GM12878 (cell line): ENCODE results near the gene SMPD3. TPM values are rescaled to one million over a fixed set of nuclear protein-coding genes. Genes with fewer than 3 reads are reported as not detected.

ENCODE experiments used
- ATAC-seq: fragments of 200-7000 bp; cut with Tn5 transposase; 3 replicates; pipeline ENCODE4 v1.9.1; 2020; ENCODE audit warnings: mild to moderate bottlenecking, moderate library complexity
- BruUV-seq: library from RNA; stranded (reverse); fragments of 400-500 nt; replicated peaks from 2 replicates; lab custom pipeline; 2021; lab: Mats Ljungman, UMichigan
- CTCF ChIA-PET: fragments of 300-600 bp; sonication (Branson Sonifier 250); formaldehyde crosslinking; extraction: SDS; loops from one replicate; lab custom pipeline; 2021; ENCODE audit warnings: inconsistent platforms; lab: Yijun Ruan, JAX
- POLR2A ChIA-PET: fragments of 350-600 bp; formaldehyde crosslinking; extraction: SDS; loops from one replicate; lab custom pipeline; 2021; ENCODE audit warnings: inconsistent platforms; lab: Charles Lee
- RAD21 ChIA-PET: fragments of 300-600 bp; sonication (Branson Sonifier 250); formaldehyde crosslinking; loops from one replicate; lab custom pipeline; 2023; ENCODE audit warnings: antibody characterized with exemption; ENCODE audit not compliant: unreplicated experiment; lab: Charles Lee
- SMC1A ChIA-PET: fragments of 300-600 bp; sonication (Branson Sonifier 250); formaldehyde crosslinking; loops from one replicate; lab custom pipeline; 2023; ENCODE audit not compliant: unreplicated experiment, uncharacterized antibody; lab: Charles Lee
- DNase-seq: peaks from one replicate; pipeline ENCODE4 v3.0.0-alpha.2; 2011; ENCODE audit warnings: low read depth, low spot score
- FAIRE-seq: peaks from 3 replicates; lab custom pipeline; 2011; peaks lifted over from hg19 to GRCh38; lab: Jason Lieb, UNC
- H2AFZ ChIP-seq: 2 replicates; pipeline ENCODE4 v1.6.0; 2011; ENCODE audit warnings: low read depth, low read length, control low read depth; ENCODE audit not compliant: control insufficient read depth
- H3K27ac ChIP-seq: 2 replicates; pipeline ENCODE4 v1.5.1; 2011; ENCODE audit warnings: control low read depth; ENCODE audit not compliant: control insufficient read depth, insufficient read depth
- H3K27me3 ChIP-seq, 2 experiments: replicated peaks in 1 of 2; 2 replicates each; pipeline versions ENCODE4 v1.6.0 to v1.6.1; 2011; ENCODE audit warnings: low read length in 1 of 2; ENCODE audit not compliant: control insufficient read depth in 2 of 2, insufficient read depth in 2 of 2
- H3K36me3 ChIP-seq, 2 experiments: 2 replicates each; pipeline ENCODE4 v1.5.1; 2011; ENCODE audit warnings: low read length in 1 of 2; ENCODE audit not compliant: control insufficient read depth in 2 of 2, insufficient read depth in 2 of 2
- H3K4me1 ChIP-seq: 2 replicates; pipeline ENCODE4 v1.6.1; 2011; ENCODE audit warnings: mild to moderate bottlenecking, low read length, moderate library complexity, mixed read lengths; ENCODE audit not compliant: control insufficient read depth, insufficient read depth
- H3K4me2 ChIP-seq: 2 replicates; pipeline ENCODE4 v1.6.0; 2011; ENCODE audit warnings: control low read depth; ENCODE audit not compliant: control insufficient read depth, insufficient read depth
- H3K4me3 ChIP-seq: fragments of 200-600 bp; sonication (generic); 2 replicates; pipeline ENCODE4 v1.5.1; 2016
- H3K79me2 ChIP-seq: 2 replicates; pipeline ENCODE4 v1.6.0; 2011; ENCODE audit warnings: low read length; ENCODE audit not compliant: control insufficient read depth, insufficient read depth
- H3K9ac ChIP-seq: 2 replicates; pipeline ENCODE4 v1.8.0; 2011; ENCODE audit warnings: low read length, control low read depth, mixed read lengths; ENCODE audit not compliant: control insufficient read depth, insufficient read depth
- H3K9me3 ChIP-seq: replicated peaks from 3 replicates; pipeline ENCODE4 v1.5.1; 2011; ENCODE audit warnings: mild to moderate bottlenecking, low read length; ENCODE audit not compliant: control insufficient read depth, insufficient read depth
- H4K20me1 ChIP-seq: 2 replicates; pipeline ENCODE4 v1.6.0; 2011; ENCODE audit not compliant: control insufficient read depth, insufficient read depth
- FOXM1 ChIP-seq: IDR thresholded peaks from 2 replicates; pipeline ENCODE4 v1.6.1; 2012; ENCODE audit warnings: low read depth, mild to moderate bottlenecking, inconsistent platforms, low read length, moderate library complexity
- HDAC6 ChIP-seq: fragments of 200-600 bp; sonication (generic); IDR thresholded peaks from one replicate; pipeline ENCODE4 v1.8.0; 2017; ENCODE audit warnings: antibody characterized with exemption; ENCODE audit not compliant: unreplicated experiment
- HDGF ChIP-seq: fragments of 450-650 bp; IDR thresholded peaks from 2 replicates; pipeline ENCODE4 v1.6.1; 2016; ENCODE audit warnings: antibody characterized with exemption
- MTA2 ChIP-seq: fragments of 450-650 bp; IDR thresholded peaks from 2 replicates; pipeline ENCODE4 v1.6.1; 2016; ENCODE audit warnings: low read depth, mild to moderate bottlenecking, moderate library complexity
- POU2F2 ChIP-seq: IDR thresholded peaks from 3 replicates; pipeline ENCODE4 v1.6.1; 2011; ENCODE audit warnings: low read depth, mild to moderate bottlenecking, low read length, borderline replicate concordance
- RB1 ChIP-seq: fragments of 450-650 bp; formaldehyde crosslinking; IDR thresholded peaks from 2 replicates; pipeline ENCODE4 v1.6.1; 2017; ENCODE audit warnings: mild to moderate bottlenecking, borderline replicate concordance
- RUNX3 ChIP-seq: IDR thresholded peaks from 2 replicates; pipeline ENCODE4 v1.6.1; 2012; ENCODE audit warnings: low read length, inconsistent platforms
- SPI1 ChIP-seq: IDR thresholded peaks from 2 replicates; pipeline ENCODE4 v1.6.1; 2011; ENCODE audit warnings: low read depth, mild to moderate bottlenecking, low read length, moderate library complexity, borderline replicate concordance; ENCODE audit not compliant: insufficient read depth
- ZNF622 ChIP-seq: fragments of 450-650 bp; IDR thresholded peaks from 2 replicates; pipeline ENCODE4 v1.6.1; 2017; ENCODE audit warnings: mild to moderate bottlenecking, inconsistent platforms
- ZZZ3 ChIP-seq: IDR thresholded peaks from 2 replicates; pipeline ENCODE4 v1.6.1; 2011; ENCODE audit warnings: low read depth; ENCODE audit not compliant: control insufficient read depth, insufficient read length
- WGBS: methylation state at CpG from one replicate; pipeline ENCODE4 v1.1.6; 2016; ENCODE audit warnings: low lambda C conversion rate; ENCODE audit not compliant: insufficient replicate concordance, insufficient coverage; ENCODE audit errors: missing lambda C conversion rate; 5-methylcytosine and 5-hydroxymethylcytosine counted together
- in situ Hi-C: fragments of 300-500 bp; cut with MboI; formaldehyde crosslinking; loops from 9 replicates; pipeline ENCODE4 v1.14.3; 2018; ENCODE audit warnings: mixed read lengths
- intact Hi-C: fragments of 100-400 bp; cut with micrococcal nuclease; formaldehyde crosslinking; loops from one replicate; pipeline ENCODE4 v1.14.2; 2022; ENCODE audit not compliant: unreplicated experiment
- polyA plus RNA-seq, 11 experiments: library from polyadenylated mRNA; depleted of rRNA in 4 of 11; unstranded in 6 of 11; stranded (reverse) in 5 of 11; fragments of >200 nt; fragmentation: Nextera tagmentation in 4 of 11; fragmentation: Illumina TruSeq in 1 of 11; extraction: Ambion mirVana in 4 of 11; extraction: Trizol in 1 of 11; gene quantifications; 1 replicate in 1 of 11; 2 replicates in 10 of 11; pipeline versions ENCODE4 v1.2.1 to v1.2.3, GENCODE V29; 2011 to 2016; ENCODE audit warnings: inconsistent platforms in 2 of 11, missing spikeins in 2 of 11, low read depth in 1 of 11
- total RNA-seq, 4 experiments: library from RNA; depleted of rRNA in 3 of 4; stranded (reverse); fragments of >200 nt in 3 of 4; fragmentation: Illumina TruSeq in 1 of 4; extraction: Trizol in 1 of 4; gene quantifications; 2 replicates each; pipeline versions ENCODE4 v1.2.1 to v1.2.3, GENCODE V29; 2013 to 2021
- TF ChIP-seq, protein P1 (sequence below): fragments of 450-650 bp; IDR thresholded peaks from 2 replicates; pipeline ENCODE4 v1.6.1; 2017; ENCODE audit warnings: mild to moderate bottlenecking, moderate library complexity
- TF ChIP-seq, protein P2 (sequence below): fragments of 450-650 bp; IDR thresholded peaks from 2 replicates; pipeline ENCODE4 v1.6.1; 2016; ENCODE audit warnings: mild to moderate bottlenecking
- TF ChIP-seq, protein P3 (sequence below): fragments of 450-650 bp; formaldehyde crosslinking; IDR thresholded peaks from 2 replicates; pipeline ENCODE4 v1.5.0; 2022; ENCODE audit warnings: mild to moderate bottlenecking, missing genetic modification characterization

Gene SMPD3
- total and polyA plus RNA-seq, 10 of the 15 experiments (the other 5 are each of a cell fraction or from before 2014, with no cell fraction given) = 0.04 to 2.0 (median 1.2) TPM

DNA sequence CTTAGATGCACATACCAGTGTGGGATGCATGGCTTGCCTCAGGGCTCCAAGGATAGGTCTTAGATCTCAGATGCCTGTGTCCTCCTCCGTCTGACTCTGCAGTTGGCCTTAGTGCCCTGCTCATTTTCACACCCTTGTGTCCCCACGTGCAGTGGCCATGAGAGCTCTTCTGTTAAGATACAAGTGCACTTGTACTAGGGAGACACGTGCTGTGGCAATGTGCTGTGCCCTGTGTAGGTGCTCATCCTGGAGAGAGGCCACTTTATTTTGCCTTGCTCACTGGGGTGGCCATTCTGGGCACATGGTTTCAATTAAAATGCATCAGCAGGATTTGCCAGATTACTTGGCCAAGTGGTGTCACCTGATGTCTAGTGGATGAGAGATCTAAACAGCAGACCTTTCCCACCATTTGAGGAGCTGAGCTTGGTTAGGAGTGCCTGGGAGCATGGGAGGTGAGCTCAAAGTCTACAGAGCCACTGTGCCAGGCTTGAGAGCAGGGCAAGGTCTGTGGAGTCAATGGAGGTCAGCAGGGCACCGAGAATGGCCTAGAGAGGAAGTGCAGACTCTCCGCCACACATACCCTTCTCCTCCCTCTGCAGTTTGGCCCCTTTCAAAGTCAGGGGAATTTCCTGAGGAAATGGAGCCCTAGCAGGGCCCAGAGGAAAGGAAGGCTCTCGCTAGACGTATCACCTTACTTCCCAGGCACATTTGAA is 25.2 kb upstream of the SMPD3 start (continued):
- TF ChIP-seq, protein P1, sequence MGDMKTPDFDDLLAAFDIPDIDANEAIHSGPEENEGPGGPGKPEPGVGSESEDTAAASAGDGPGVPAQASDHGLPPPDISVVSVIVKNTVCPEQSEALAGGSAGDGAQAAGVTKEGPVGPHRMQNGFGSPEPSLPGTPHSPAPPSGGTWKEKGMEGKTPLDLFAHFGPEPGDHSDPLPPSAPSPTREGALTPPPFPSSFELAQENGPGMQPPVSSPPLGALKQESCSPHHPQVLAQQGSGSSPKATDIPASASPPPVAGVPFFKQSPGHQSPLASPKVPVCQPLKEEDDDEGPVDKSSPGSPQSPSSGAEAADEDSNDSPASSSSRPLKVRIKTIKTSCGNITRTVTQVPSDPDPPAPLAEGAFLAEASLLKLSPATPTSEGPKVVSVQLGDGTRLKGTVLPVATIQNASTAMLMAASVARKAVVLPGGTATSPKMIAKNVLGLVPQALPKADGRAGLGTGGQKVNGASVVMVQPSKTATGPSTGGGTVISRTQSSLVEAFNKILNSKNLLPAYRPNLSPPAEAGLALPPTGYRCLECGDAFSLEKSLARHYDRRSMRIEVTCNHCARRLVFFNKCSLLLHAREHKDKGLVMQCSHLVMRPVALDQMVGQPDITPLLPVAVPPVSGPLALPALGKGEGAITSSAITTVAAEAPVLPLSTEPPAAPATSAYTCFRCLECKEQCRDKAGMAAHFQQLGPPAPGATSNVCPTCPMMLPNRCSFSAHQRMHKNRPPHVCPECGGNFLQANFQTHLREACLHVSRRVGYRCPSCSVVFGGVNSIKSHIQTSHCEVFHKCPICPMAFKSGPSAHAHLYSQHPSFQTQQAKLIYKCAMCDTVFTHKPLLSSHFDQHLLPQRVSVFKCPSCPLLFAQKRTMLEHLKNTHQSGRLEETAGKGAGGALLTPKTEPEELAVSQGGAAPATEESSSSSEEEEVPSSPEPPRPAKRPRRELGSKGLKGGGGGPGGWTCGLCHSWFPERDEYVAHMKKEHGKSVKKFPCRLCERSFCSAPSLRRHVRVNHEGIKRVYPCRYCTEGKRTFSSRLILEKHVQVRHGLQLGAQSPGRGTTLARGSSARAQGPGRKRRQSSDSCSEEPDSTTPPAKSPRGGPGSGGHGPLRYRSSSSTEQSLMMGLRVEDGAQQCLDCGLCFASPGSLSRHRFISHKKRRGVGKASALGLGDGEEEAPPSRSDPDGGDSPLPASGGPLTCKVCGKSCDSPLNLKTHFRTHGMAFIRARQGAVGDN = no peak
- TF ChIP-seq ZNF622 = no peak
- TF ChIP-seq POU2F2 = no peak

DNA sequence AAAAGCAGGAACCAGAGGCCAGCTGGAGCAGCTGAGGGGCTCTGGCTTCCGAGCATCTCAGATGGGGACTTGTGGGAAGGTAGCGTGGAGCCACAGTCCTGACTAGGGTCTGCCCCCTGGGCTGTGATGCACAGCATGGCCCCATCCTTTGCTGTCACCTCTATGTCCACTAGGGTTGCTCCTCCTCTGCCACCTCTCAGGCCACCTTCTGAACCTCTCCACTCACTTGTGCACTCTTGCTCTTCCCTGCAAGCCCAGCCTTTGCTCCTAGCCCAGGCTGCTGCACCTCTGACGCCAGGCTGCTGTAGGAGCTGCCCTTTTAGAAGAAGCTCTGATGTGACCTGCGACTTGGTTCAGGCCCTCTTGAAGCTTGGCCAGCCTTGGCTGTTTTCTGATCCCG is 24.3 kb upstream of the SMPD3 start:
- FAIRE-seq (no peak), ATAC-seq (no peak), DNase-seq (no peak)
- BruUV-seq = no TSS peak
- CTCF ChIA-PET = interaction anchor here (0.8 to 3.8 kb wide), 6 partner anchors 8 to 76 kb away, joined by 3 to 26 read pairs (median 4); no protein-coding TSS in a partner anchor
- Histone ChIP-seq H3K4me1 (peaks cover 49% of the 10 kb centered on the region), H3K9ac (no peak overlapping the region), H3K4me2 (no peak overlapping the region), H3K4me3 (no peak overlapping the region), H2AFZ (no peak overlapping the region), H3K27me3 (no peaks in the 10 kb centered on the region), H3K27ac (no peak overlapping the region), H3K79me2 (no peaks in the 10 kb centered on the region), H4K20me1 (no peaks in the 10 kb centered on the region), H3K36me3 (no peaks in the 10 kb centered on the region), H3K9me3 (no peaks in the 10 kb centered on the region)
- in situ Hi-C loops = no loop called here
- POLR2A ChIA-PET = no interaction called here
- WGBS = 99% methylated on average over 5 of the region's 5 CpGs
- RAD21 ChIA-PET = no interaction called here
- SMC1A ChIA-PET = no interaction called here
- intact Hi-C loops = no loop called here
- TF ChIP-seq, protein P2, sequence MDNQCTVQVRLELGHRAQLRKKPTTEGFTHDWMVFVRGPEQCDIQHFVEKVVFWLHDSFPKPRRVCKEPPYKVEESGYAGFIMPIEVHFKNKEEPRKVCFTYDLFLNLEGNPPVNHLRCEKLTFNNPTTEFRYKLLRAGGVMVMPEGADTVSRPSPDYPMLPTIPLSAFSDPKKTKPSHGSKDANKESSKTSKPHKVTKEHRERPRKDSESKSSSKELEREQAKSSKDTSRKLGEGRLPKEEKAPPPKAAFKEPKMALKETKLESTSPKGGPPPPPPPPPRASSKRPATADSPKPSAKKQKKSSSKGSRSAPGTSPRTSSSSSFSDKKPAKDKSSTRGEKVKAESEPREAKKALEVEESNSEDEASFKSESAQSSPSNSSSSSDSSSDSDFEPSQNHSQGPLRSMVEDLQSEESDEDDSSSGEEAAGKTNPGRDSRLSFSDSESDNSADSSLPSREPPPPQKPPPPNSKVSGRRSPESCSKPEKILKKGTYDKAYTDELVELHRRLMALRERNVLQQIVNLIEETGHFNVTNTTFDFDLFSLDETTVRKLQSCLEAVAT = no peak
- no peak for TF ChIP-seq SPI1
- TF ChIP-seq, protein P3, sequence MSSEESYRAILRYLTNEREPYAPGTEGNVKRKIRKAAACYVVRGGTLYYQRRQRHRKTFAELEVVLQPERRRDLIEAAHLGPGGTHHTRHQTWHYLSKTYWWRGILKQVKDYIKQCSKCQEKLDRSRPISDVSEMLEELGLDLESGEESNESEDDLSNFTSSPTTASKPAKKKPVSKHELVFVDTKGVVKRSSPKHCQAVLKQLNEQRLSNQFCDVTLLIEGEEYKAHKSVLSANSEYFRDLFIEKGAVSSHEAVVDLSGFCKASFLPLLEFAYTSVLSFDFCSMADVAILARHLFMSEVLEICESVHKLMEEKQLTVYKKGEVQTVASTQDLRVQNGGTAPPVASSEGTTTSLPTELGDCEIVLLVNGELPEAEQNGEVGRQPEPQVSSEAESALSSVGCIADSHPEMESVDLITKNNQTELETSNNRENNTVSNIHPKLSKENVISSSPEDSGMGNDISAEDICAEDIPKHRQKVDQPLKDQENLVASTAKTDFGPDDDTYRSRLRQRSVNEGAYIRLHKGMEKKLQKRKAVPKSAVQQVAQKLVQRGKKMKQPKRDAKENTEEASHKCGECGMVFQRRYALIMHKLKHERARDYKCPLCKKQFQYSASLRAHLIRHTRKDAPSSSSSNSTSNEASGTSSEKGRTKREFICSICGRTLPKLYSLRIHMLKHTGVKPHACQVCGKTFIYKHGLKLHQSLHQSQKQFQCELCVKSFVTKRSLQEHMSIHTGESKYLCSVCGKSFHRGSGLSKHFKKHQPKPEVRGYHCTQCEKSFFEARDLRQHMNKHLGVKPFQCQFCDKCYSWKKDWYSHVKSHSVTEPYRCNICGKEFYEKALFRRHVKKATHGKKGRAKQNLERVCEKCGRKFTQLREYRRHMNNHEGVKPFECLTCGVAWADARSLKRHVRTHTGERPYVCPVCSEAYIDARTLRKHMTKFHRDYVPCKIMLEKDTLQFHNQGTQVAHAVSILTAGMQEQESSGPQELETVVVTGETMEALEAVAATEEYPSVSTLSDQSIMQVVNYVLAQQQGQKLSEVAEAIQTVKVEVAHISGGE (CRISPR knock-in tag) = no peak
- no peak for TF ChIP-seq RUNX3
- no peak for TF ChIP-seq RB1
- no peak for TF ChIP-seq MTA2
- no peak for TF ChIP-seq ZZZ3
- TF ChIP-seq HDAC6 = no peak
- no peak for TF ChIP-seq HDGF
- TF ChIP-seq FOXM1 = no peak
